Measurements from ENCODE around the gene KCNS1. TPM values are rescaled to one million over a fixed set of nuclear protein-coding genes. Genes with fewer than 3 reads are reported as not detected.

The KCNS1 gene
- total RNA-seq, 1 experiment from 2014 or later: not detected

DNA sequence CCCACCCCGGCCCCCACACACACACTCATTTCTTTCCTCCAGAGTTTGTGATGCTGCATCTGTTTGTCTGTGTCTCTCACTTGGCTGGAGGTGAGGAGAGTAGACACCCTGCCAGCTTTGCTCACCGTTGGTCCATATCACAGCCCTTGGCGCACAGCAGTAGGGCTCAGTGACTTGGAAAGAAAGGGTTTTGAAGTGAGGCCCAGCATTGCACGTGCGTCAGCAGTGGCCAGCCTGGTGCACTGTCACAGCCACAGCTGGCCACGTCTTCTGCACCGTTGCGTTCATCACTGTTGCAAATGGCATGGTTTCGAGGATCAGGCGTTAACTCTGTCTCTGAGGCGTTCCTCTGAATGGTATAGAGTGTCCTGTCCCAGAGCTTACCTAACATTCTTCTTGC lies 10.4 kb upstream of the KCNS1 start:
- ChIA-PET POLR2A (ENCODE audit: unreplicated experiment) (no interaction called here), CTCF (interaction anchor here (0.6 to 2.4 kb wide), 6 partner anchors 17 to 311 kb away, joined by 3 to 8 read pairs (median 4); no protein-coding TSS in a partner anchor)
- ATAC-seq (no peak), DNase-seq (no peak)
- no peak overlapping the region for H3K9ac ChIP-seq (ENCODE audit: low read length)
- intact Hi-C loops (cut with micrococcal nuclease): no loop called here
- no peaks in the 10 kb centered on the region for H3K27me3 ChIP-seq (ENCODE audit: low read length)
- TF ChIP-seq EZH2phosphoT487 (IDR thresholded peaks at IDR 0.05; ENCODE audit: borderline replicate concordance, low read length) (no peak), EZH2 (IDR thresholded peaks at IDR 0.05; ENCODE audit: low read length, unreplicated experiment) (no peak)
- TF ChIP-seq, protein P1, sequence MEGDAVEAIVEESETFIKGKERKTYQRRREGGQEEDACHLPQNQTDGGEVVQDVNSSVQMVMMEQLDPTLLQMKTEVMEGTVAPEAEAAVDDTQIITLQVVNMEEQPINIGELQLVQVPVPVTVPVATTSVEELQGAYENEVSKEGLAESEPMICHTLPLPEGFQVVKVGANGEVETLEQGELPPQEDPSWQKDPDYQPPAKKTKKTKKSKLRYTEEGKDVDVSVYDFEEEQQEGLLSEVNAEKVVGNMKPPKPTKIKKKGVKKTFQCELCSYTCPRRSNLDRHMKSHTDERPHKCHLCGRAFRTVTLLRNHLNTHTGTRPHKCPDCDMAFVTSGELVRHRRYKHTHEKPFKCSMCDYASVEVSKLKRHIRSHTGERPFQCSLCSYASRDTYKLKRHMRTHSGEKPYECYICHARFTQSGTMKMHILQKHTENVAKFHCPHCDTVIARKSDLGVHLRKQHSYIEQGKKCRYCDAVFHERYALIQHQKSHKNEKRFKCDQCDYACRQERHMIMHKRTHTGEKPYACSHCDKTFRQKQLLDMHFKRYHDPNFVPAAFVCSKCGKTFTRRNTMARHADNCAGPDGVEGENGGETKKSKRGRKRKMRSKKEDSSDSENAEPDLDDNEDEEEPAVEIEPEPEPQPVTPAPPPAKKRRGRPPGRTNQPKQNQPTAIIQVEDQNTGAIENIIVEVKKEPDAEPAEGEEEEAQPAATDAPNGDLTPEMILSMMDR (conservative IDR thresholded peaks at IDR 0.05; ENCODE audit: low read depth, low read length): no peak
- no peaks in the 10 kb centered on the region for H3K79me2 ChIP-seq (ENCODE audit: low read length)
- no peak overlapping the region for H3K27ac ChIP-seq (ENCODE audit: low read length)
- no peak overlapping the region for H3K4me2 ChIP-seq (ENCODE audit: low read length)
- H3K9me2 ChIP-seq (replicated peaks; ENCODE audit: low read length): no peaks in the 10 kb centered on the region
- H3F3A ChIP-seq (ENCODE audit: low read length, unreplicated experiment): no peaks in the 10 kb centered on the region
- no peaks in the 10 kb centered on the region for H3K4me1 ChIP-seq (ENCODE audit: insufficient read depth, low read length)
- no peaks in the 10 kb centered on the region for H3K36me3 ChIP-seq (ENCODE audit: low read depth, low read length)
- H4K20me1 ChIP-seq (ENCODE audit: low read length): no peaks in the 10 kb centered on the region
- no TSS peak for BruUV-seq (replicated peaks)
- H3K4me3 ChIP-seq (ENCODE audit: low read length): no peak overlapping the region
- H2AFZ ChIP-seq (ENCODE audit: low read length): no peak overlapping the region
- no peaks in the 10 kb centered on the region for H3K9me3 ChIP-seq (ENCODE audit: low read length)

DNA sequence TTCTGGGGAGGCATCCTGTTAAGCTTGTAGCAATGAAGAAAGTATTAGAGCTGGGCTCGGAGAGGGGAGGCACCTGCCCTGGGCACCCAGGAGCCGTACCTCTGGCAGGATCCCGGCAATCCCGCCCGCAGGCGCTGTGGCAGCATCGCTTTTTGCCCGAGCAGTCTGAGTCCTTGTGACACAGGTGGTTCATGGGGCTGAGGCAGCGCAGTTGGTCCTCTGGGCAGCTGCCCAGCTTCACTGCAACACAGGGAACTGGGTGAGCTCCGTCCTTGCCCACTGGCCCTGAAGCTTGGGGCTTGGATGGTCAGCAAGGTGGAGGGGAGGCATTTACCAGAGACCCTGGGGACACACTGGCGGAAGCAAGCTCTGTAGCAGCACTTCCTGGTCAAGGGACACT lies 9.4 kb upstream of the KCNS1 start:
- ATAC-seq (no peak), DNase-seq (no peak)
- Histone ChIP-seq H3K9ac (ENCODE audit: low read length) (no peak overlapping the region), H3K9me3 (ENCODE audit: low read length) (no peaks in the 10 kb centered on the region), H3K79me2 (ENCODE audit: low read length) (no peaks in the 10 kb centered on the region), H3K9me2 (replicated peaks; ENCODE audit: low read length) (no peaks in the 10 kb centered on the region), H3K4me1 (ENCODE audit: insufficient read depth, low read length) (peaks cover under 1% of the 10 kb centered on the region), H3K36me3 (ENCODE audit: low read depth, low read length) (no peaks in the 10 kb centered on the region), H3K4me3 (ENCODE audit: low read length) (no peak overlapping the region), H3K27me3 (ENCODE audit: low read length) (no peaks in the 10 kb centered on the region), H4K20me1 (ENCODE audit: low read length) (no peaks in the 10 kb centered on the region), H3K27ac (ENCODE audit: low read length) (no peak overlapping the region), H3F3A (ENCODE audit: low read length, unreplicated experiment) (no peaks in the 10 kb centered on the region), H3K4me2 (ENCODE audit: low read length) (no peak overlapping the region), H2AFZ (ENCODE audit: low read length) (no peak overlapping the region)
- BruUV-seq (replicated peaks): no TSS peak
- TF ChIP-seq, protein P1 (conservative IDR thresholded peaks at IDR 0.05; ENCODE audit: low read depth, low read length): no peak
- TF ChIP-seq EZH2phosphoT487 (IDR thresholded peaks at IDR 0.05; ENCODE audit: borderline replicate concordance, low read length) (no peak), EZH2 (IDR thresholded peaks at IDR 0.05; ENCODE audit: low read length, unreplicated experiment) (no peak)
- ChIA-PET CTCF (interaction anchor here (1.4 kb wide), 1 partner anchor 183 kb away, joined by 3 read pairs; no protein-coding TSS in a partner anchor), POLR2A (ENCODE audit: unreplicated experiment) (interaction anchor here (0.5 kb wide), 1 partner anchor 54 kb away, joined by 4 read pairs; no protein-coding TSS in a partner anchor)
- intact Hi-C loops (cut with micrococcal nuclease): no loop called here

DNA sequence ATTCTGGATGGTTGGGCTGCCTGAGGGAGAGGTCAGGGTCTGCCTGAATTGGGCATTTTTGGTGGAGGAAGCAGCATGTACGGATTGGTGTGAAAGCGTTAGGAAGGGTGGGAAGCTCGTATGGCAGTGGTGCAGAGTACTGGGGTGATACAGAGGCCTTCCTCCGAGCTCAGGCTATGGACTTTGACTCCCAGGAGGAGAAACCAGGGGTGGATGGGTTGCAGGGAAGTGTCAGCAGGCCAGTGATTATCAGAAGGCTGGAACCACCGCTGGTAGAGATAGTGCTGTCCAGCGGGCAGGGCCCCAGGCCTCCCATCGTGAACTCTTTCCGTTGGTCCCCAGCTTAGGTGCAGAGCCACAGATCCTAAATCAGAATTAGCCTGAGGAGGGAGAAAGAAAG lies 8.7 kb upstream of the KCNS1 start:
- no peaks in the 10 kb centered on the region for H3K9me2 ChIP-seq (replicated peaks; ENCODE audit: low read length)
- ATAC-seq (no peak), DNase-seq (no peak)
- H3K9me3 ChIP-seq (ENCODE audit: low read length): no peaks in the 10 kb centered on the region
- no peak overlapping the region for H2AFZ ChIP-seq (ENCODE audit: low read length)
- H3F3A ChIP-seq (ENCODE audit: low read length, unreplicated experiment): no peaks in the 10 kb centered on the region
- H3K36me3 ChIP-seq (ENCODE audit: low read depth, low read length): no peaks in the 10 kb centered on the region
- CTCF ChIA-PET: interaction anchor here (1.4 kb wide), 1 partner anchor 184 kb away, joined by 3 read pairs; no protein-coding TSS in a partner anchor
- no peak overlapping the region for H3K27ac ChIP-seq (ENCODE audit: low read length)
- H3K4me3 ChIP-seq (ENCODE audit: low read length): no peak overlapping the region
- intact Hi-C loops (cut with micrococcal nuclease): no loop called here
- H3K27me3 ChIP-seq (ENCODE audit: low read length): no peaks in the 10 kb centered on the region
- no peaks in the 10 kb centered on the region for H3K79me2 ChIP-seq (ENCODE audit: low read length)
- TF ChIP-seq EZH2 (IDR thresholded peaks at IDR 0.05; ENCODE audit: low read length, unreplicated experiment) (no peak), EZH2phosphoT487 (IDR thresholded peaks at IDR 0.05; ENCODE audit: borderline replicate concordance, low read length) (no peak)
- TF ChIP-seq, protein P1 (conservative IDR thresholded peaks at IDR 0.05; ENCODE audit: low read depth, low read length): no peak
- POLR2A ChIA-PET (ENCODE audit: unreplicated experiment): interaction anchor here (0.5 to 0.6 kb wide), 2 partner anchors 57 to 60 kb away, joined by 3 to 4 read pairs; no protein-coding TSS in a partner anchor
- H3K4me2 ChIP-seq (ENCODE audit: low read length): no peak overlapping the region
- no peaks in the 10 kb centered on the region for H4K20me1 ChIP-seq (ENCODE audit: low read length)
- BruUV-seq (replicated peaks): no TSS peak
- H3K9ac ChIP-seq (ENCODE audit: low read length): no peak overlapping the region
- peaks cover 7% of the 10 kb centered on the region for H3K4me1 ChIP-seq (ENCODE audit: insufficient read depth, low read length)
